ENCODE results near the gene POLR2C. TPM values are rescaled to one million over a fixed set of nuclear protein-coding genes. Genes with fewer than 3 reads are reported as not detected.
A peak's percentile ranks its signal among the peaks of the same experiment; 100 is the strongest.

POLR2C gene
- total RNA-seq, 1 donor from 2014 or later, result 58.0 TPM

DNA sequence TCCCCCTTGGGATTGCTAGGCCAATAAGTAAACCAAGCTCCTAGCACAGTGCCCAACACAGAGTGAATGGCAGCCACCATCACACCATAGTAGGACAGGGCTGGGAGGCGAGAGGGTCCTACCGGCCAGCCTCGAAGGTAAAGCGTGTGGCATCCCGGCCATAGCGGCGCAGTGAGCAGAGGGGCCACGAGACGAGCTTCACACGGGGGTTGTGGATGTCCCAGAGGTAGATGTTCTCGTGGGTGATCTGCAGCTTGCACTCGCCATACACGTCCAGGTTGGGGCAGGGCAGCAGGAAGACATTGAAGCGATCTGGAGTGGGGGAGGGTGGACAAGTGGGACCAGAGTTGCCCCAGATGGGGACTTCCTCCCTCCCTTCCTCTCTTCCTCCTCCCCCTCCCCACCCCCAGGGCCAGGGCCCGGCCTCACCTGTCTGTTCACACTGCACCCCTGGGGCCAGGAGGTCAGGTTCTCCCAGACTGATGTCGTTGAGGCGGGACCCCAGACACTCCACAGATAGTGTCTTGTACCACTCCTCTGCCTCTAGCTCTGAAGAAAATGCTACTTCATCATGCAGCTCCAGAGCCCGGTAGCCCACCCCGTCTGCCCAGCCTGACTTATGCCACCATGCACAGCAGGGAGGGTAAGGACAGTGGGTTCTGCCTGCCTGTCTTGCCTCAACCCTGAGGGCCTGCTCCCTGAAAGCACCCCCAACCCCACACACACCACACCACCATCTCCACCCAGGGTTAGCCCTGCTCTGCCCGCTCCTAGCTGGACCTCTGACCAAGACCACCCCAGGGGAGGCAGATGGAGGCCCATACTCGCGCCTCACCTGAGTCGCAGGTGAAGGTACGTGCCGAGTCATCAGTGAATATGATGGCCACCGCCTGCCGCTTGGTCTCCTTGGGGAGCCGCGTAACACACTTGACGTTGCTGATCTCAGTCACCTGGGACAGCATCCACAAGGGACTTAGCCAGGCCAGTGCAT is 12.5 kb downstream of the POLR2C start:
- H3K36me3 ChIP-seq (ENCODE audit: insufficient read depth, low read length), result peaks cover 27% of the 10 kb centered on the region
- TF ChIP-seq, protein P1, sequence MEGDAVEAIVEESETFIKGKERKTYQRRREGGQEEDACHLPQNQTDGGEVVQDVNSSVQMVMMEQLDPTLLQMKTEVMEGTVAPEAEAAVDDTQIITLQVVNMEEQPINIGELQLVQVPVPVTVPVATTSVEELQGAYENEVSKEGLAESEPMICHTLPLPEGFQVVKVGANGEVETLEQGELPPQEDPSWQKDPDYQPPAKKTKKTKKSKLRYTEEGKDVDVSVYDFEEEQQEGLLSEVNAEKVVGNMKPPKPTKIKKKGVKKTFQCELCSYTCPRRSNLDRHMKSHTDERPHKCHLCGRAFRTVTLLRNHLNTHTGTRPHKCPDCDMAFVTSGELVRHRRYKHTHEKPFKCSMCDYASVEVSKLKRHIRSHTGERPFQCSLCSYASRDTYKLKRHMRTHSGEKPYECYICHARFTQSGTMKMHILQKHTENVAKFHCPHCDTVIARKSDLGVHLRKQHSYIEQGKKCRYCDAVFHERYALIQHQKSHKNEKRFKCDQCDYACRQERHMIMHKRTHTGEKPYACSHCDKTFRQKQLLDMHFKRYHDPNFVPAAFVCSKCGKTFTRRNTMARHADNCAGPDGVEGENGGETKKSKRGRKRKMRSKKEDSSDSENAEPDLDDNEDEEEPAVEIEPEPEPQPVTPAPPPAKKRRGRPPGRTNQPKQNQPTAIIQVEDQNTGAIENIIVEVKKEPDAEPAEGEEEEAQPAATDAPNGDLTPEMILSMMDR (IDR thresholded peaks at IDR 0.05; ENCODE audit: insufficient read depth, low read depth, low read length), result no peak
- TF ChIP-seq EZH2 (IDR thresholded peaks at IDR 0.05; ENCODE audit: insufficient read depth, low read length), result no peak
- no peak overlapping the region for H3K9ac ChIP-seq (ENCODE audit: low read length)
- no peak overlapping the region for H3K27ac ChIP-seq (ENCODE audit: low read depth, low read length)
- no peaks in the 10 kb centered on the region for H3K79me2 ChIP-seq (ENCODE audit: insufficient read depth, low read length)
- H3K4me1 ChIP-seq (ENCODE audit: insufficient read depth, low read length), result peaks cover 14% of the 10 kb centered on the region
- FAIRE-seq (no peak), DNase-seq (ENCODE audit: low read depth) (no peak)
- H3K4me3 ChIP-seq (ENCODE audit: insufficient read depth, low read depth, low read length), result no peak overlapping the region
- Mint-ChIP-seq H3K36me3 (ENCODE audit: low read depth, unreplicated experiment) (peaks cover 11% of the 10 kb centered on the region), H3K4me1 (ENCODE audit: low read depth, unreplicated experiment) (peaks cover 12% of the 10 kb centered on the region), H3K9me3 (ENCODE audit: unreplicated experiment) (no peaks in the 10 kb centered on the region), H3K27me3 (ENCODE audit: low read depth, unreplicated experiment) (no peaks in the 10 kb centered on the region), H3K4me3 (ENCODE audit: unreplicated experiment) (no peak overlapping the region), H3K27ac (ENCODE audit: unreplicated experiment) (peak overlapping the region; percentile 80)
- H2AFZ ChIP-seq (ENCODE audit: low read depth, low read length), result no peak overlapping the region
- H3K4me2 ChIP-seq (ENCODE audit: low read length), result no peak overlapping the region
- no peaks in the 10 kb centered on the region for H3K9me3 ChIP-seq (ENCODE audit: insufficient read depth, low read depth, low read length)
- no peaks in the 10 kb centered on the region for H3K27me3 ChIP-seq (ENCODE audit: insufficient read depth, low read length)
- peaks cover 48% of the 10 kb centered on the region for H4K20me1 ChIP-seq (ENCODE audit: insufficient read depth, low read length)

GRCh38 chr16:57475711-57476339 is 13.3 kb downstream of the POLR2C start:
- Mint-ChIP-seq H3K4me3 (ENCODE audit: unreplicated experiment) (no peak overlapping the region), H3K27me3 (ENCODE audit: low read depth, unreplicated experiment) (no peaks in the 10 kb centered on the region), H3K27ac (ENCODE audit: unreplicated experiment) (no peak overlapping the region), H3K9me3 (ENCODE audit: unreplicated experiment) (no peaks in the 10 kb centered on the region), H3K36me3 (ENCODE audit: low read depth, unreplicated experiment) (peaks cover 7% of the 10 kb centered on the region), H3K4me1 (ENCODE audit: low read depth, unreplicated experiment) (peaks cover 12% of the 10 kb centered on the region)
- TF ChIP-seq, protein P1 (IDR thresholded peaks at IDR 0.05; ENCODE audit: insufficient read depth, low read depth, low read length), result peak; percentile 31
- TF ChIP-seq EZH2 (IDR thresholded peaks at IDR 0.05; ENCODE audit: insufficient read depth, low read length), result no peak
- Histone ChIP-seq H4K20me1 (ENCODE audit: insufficient read depth, low read length) (peaks cover 41% of the 10 kb centered on the region), H3K36me3 (ENCODE audit: insufficient read depth, low read length) (peaks cover 19% of the 10 kb centered on the region), H3K4me1 (ENCODE audit: insufficient read depth, low read length) (peaks cover 20% of the 10 kb centered on the region), H3K9ac (ENCODE audit: low read length) (no peak overlapping the region), H3K4me2 (ENCODE audit: low read length) (no peak overlapping the region), H3K27me3 (ENCODE audit: insufficient read depth, low read length) (no peaks in the 10 kb centered on the region), H3K4me3 (ENCODE audit: insufficient read depth, low read depth, low read length) (no peak overlapping the region), H2AFZ (ENCODE audit: low read depth, low read length) (no peak overlapping the region), H3K9me3 (ENCODE audit: insufficient read depth, low read depth, low read length) (no peaks in the 10 kb centered on the region), H3K79me2 (ENCODE audit: insufficient read depth, low read length) (no peaks in the 10 kb centered on the region), H3K27ac (ENCODE audit: low read depth, low read length) (no peak overlapping the region)
- DNase-seq (ENCODE audit: low read depth) (peak; percentile 8), FAIRE-seq (no peak)
